Measurements from ENCODE around the gene ELL.
"Not testable (repeated sequence)": the region's sequence is repeated elsewhere in the genome, so short reads cannot be mapped to it uniquely, and the experiment has no call there.

ELL gene

DNA sequence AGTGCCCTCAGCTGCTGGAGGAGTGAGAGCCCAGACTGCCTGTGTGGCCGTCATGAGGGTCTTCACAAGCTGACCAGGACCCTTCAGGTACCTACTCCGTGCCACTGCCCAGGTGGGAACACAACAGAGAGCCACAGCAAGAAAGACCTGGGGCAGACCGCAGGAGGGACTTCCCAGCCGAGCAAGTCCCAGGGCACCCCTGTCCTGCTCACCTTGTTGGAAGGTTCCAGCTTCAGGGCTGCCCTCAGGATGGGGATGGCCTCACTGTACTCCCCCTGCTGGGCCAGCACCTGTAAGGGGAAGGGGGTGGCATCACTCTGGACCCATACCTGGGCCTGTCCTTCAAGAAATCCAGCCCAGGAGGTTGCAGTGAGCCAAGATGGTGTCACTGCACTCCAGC, 11.2 kb upstream of the ELL start:
- no peak overlapping the region for H3K4me3 ChIP-seq (ENCODE audit: low read length)
- no peak for DNase-seq (ENCODE audit: low read depth, low spot score)

DNA sequence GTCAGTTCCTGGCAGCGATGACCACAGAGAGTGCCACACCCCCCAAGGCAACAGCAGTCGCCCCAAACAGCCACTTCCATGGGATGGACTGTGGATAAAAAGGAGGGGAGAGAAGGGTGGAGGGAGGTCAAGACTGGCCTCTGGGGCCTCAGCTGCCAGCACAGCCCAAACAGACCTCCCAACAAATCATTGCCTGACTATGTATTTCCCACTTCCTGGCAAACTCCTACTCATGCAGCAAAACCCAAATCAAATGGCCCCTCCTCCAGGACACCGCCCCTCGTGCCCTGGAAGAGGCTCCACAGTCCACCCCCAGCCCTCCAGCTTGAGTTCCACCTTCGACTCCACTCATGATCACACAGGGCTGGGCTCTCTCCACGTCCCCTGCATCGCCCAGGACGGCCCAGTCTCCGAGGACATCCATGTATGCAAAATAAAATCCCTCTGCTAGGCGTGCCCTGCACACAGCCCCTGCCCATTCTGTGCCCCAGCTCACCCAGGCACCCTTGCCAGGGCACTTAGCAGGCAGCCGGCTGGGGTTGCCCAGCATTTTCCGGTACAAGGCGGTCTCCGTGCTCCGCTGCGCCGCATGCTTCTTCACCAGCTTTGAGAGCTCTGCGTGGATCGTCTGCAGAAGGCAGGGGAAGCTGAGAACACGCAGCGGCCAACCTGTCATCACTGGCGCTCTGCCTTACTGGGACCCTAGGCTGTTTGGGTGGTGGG, 10.5 kb upstream of the ELL start:
- DNase-seq (ENCODE audit: low read depth, low spot score): no peak
- no peak overlapping the region for H3K4me3 ChIP-seq (ENCODE audit: low read length)

DNA sequence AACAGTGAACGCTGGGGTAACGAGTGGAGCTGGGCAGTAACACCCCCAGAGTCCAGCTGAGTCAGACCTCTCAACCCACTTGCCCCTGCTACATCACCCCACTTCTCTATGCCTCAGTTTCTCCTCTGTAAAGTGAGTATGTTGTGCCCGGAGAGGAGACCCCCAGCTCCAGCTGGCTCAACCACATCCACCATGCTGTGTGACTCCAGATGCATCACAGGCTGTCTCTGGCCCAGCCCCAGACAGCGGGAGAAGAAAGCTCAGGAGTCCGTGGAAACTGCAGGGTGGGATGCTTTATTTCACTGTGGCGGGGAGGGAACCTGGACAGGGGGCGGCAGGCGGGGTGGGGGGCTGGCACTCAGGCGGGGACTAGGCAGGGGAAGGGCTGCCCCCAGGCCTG, 9.6 kb upstream of the ELL start:
- DNase-seq (ENCODE audit: low read depth, low spot score): no peak
- H3K4me3 ChIP-seq (ENCODE audit: low read length): no peak overlapping the region

DNA sequence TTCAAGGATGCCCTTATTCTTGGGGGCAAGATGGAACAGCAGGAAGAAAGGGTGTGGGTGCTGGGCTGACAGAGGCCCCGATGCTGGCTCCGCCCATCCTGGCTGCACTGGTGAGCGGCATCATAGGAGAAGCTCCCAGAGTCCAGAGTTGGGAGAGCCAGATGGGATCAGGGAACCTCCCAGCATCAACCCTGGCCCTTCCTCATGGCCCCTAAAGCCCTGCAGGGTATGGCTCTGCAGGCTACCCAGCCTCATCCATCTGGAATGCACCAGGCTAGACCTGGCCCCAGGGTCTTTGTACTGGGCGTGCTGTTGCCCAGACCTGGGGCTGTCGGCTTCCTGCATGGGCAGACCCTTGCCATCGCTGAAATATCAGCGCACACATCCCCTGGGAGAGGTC, 7.9 kb upstream of the ELL start:
- no peak for DNase-seq (ENCODE audit: low read depth, low spot score)

DNA sequence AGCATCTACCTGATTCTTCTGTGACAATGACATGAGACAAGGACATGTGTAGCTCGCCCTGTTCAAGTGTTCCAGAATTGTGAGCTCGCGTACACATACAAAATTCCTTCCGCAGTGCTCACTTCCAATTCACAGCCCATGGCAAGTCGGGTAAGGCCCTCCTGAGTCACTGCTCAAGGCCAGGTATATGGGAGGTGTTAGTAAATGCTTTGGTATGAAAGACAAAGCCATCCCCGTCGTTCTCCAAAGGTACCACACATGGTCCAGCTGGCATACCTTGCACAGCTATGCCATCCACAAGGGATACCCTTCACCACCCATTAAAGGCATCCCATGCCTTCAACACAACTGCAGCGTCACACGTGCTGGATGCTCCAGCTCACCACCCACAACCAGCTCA, 4.4 kb upstream of the ELL start:
- DNase-seq (ENCODE audit: low read depth, low spot score): no peak
- H3K4me3 ChIP-seq (ENCODE audit: low read length): no peak overlapping the region

More for the DNA sequence above, 7.9 kb upstream of the ELL start:
- no peak overlapping the region for H3K4me3 ChIP-seq (ENCODE audit: low read length)

DNA sequence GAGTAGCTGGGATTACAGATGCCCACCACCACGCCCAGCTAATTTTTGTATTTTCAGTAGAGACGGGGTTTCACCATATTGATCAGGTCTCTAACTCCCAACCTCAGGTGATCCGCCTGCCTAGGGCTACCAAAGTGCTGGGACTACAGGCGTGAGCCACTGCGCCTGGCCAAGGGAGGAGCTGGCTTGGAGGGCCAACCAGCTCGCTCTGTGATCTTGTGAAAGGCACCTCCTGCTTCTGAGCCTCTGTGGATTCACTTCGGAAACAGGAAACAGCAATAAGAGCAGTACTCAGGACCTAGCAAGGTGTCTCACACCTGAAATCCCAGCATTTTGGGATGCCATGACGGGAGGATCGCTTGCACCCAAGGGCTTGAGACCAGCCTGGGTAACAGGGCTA, 2.0 kb upstream of the ELL start:
- DNase-seq (ENCODE audit: low read depth, low spot score): no peak
- H3K4me3 ChIP-seq (ENCODE audit: low read length): no peak overlapping the region

DNA sequence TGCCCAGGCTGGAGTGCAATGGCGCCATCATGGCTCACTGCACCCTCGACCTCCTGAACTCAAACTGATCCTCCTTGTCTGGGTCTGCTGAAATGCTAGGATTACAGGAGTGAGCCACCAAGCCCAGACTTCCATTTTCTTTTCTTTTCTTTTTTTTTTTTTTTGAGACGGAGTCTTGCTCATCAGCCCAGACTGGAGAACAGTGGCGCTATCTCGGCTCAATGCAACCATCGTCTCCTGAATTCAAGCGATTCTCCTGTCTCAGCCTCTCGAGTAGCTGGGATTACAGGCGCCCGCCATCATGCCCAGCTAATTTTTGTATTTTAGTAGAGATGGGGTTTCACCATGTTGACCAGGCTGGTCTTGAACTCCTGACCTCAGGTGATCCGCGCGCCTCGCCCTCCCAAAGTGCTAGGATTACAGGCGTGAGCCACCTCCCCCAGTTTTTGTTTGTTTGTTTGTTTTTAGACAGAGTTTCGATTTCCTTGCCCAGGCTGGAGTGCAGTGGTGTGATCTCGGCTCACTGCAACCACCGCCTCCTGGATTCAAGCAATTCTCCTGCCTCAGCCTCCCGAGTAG, 1.1 kb upstream of the ELL start:
- H3K4me3 ChIP-seq (ENCODE audit: low read length): peak overlapping the region; percentile 44
- DNase-seq (ENCODE audit: low read depth, low spot score): not testable (repeated sequence)

DNA sequence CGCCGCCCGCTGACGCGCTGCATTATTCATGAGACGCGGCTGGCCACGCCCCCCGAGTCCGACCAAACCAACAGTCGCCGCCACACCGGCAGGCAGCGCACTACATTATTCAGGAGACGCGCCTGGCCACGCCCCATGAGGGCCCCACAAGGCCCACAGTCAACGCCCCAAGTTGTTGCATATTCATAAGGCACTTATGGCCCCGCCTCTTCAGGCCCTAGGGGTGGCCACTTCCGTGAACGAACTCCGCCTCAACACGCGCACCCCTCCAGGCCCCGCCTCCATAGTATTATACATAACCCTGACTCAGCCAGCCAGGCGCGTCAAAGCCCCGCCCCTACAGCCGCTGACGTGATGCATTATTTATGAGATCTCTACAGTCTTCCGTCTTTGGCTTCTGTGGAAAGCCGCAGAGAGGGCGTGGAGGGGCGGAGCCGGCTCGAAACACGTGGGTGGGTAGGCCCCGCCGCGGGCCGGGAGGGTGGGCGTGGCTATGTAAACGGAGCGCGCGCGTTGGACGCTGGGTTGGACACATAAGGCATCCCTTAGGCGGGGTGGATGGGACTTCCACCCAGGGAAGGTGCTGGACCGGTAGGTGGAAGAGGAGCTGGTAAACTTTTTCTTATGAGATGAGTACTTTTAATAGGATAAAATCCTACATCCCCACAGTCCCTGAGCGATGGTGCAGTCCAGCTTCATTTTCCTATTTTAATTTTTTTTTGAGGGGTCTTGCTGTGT, 423 bp upstream of the ELL start:
- DNase-seq (ENCODE audit: low read depth, low spot score): peak; percentile 100
- peak overlapping the region; percentile 83 for H3K4me3 ChIP-seq (ENCODE audit: low read length)

DNA sequence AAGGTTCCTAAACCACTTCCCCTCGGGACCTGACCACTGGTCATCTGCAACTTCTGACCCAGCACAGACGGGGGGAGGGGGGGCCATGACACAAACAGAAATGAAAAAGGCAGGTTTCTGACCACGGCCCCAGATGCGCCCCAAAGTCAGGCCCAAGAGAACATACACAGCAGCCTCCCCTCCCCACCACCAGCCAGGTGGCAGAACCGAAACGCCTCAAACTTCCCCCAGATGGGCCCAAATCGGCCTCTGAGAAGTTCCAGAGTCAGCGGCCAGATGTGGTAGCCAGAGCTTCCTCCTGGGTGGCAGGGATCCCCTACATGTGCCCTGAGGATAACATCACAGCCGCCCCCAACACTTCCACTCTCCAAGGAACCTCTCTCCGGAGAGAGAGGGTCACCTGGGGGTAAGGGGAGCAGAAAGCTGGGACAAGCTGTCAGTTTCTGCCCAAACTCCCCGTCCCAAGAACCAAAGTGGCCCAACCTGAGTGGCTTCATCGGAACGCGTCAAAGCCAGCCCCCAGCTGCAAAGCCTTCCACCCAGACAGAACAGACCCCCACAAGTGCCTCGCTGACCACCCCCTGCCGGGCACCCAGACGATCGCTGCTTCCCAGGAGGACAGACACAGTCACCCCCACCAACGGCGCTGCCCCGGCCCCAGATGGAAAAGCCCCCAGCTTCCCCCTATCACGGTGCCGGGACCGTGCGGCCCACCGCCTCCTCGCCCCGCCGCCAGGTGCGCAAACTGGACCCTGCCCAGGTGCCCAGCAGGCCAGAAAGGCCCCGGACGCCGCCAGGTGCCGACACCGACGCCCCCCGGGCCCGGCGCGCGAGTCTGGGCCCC, 800 bp downstream of the ELL start:
- no peak for DNase-seq (ENCODE audit: low read depth, low spot score)
- H3K4me3 ChIP-seq (ENCODE audit: low read length): peak overlapping the region; percentile 83

DNA sequence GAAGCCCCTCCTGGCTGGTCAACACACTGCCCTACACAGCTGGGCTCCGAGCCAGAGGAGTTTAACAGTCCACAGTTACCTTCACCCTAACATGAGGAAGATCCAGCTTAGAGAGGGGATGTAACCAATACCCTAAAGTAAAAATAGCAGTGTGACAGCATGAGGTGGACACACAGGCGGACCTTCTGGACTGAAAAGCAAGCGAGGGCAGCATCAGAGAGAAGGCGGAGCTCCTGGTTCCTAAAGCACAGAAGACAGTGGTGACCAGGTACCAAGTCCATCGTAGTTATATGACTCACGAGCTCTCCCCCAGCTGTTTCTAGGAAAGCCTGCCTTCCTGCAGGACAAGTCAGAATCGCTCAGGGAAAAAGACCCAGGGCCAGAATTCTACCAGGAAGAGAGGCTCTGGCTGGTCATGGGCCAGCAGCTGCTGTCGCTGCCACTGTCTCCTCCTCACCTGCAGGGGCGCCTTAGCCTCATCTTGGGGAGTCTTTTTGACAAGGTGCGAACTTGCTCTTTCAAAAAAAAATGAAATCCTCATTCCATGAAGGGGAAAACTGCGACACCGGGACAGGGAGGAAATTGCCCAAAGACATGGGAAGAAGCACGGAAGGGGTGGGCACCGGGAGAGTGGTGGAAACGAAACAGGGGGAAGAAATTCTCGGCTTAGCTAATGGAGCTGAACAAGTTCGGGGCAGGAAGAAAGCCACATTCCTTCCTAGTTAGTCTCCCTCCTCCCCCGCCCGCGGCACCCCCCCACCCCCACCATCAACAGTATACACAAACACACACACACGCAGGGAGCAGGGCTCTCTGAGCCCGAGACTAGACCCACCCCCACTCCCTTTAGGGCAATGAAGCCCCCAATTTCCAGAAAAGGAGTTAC, 1.7 kb downstream of the ELL start:
- H3K4me3 ChIP-seq (ENCODE audit: low read length): peak overlapping the region; percentile 83
- DNase-seq (ENCODE audit: low read depth, low spot score): peak; percentile 41

DNA sequence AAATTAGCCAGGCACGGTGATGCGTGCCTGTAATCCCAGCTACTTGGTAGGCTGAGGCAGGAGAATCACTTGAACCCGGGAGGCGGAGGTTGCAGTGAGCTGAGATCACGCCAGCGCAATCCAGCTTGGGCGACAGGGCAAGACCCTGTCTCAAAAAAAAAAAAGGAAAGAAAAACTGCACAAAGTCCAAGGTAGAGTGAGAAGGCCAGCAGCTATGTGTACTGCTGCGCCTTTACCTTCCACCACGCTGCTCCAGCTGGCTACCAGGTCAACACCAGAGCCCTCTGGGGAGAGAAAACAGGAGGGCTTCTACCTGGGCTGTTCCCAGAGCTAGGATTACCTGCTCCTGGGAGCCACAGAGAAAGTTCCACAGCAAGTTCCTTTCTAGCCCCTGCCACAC, 3.2 kb downstream of the ELL start:
- H3K4me3 ChIP-seq (ENCODE audit: low read length): no peak overlapping the region
- no peak for DNase-seq (ENCODE audit: low read depth, low spot score)

DNA sequence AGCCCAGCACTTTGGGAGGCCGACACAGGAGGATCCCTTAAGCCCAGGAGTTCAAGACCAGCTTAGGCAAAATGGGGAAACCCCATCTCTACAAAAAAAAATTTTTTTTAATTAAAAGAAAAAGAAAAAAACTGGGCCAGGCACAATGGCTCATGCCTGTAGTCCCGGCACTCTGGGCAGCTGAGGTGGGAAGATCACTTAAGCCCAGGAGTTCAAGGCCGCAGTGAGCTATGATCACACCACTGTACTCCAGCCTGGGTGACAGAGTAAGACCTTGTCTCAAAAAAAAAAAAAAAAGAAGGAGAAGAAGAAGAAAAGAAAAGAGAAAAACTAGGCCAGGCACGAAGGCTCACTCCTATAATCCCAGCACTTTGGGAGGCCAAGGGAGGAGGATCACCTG, 4.3 kb downstream of the ELL start:
- DNase-seq (ENCODE audit: low read depth, low spot score): no peak
- no peak overlapping the region for H3K4me3 ChIP-seq (ENCODE audit: low read length)

DNA sequence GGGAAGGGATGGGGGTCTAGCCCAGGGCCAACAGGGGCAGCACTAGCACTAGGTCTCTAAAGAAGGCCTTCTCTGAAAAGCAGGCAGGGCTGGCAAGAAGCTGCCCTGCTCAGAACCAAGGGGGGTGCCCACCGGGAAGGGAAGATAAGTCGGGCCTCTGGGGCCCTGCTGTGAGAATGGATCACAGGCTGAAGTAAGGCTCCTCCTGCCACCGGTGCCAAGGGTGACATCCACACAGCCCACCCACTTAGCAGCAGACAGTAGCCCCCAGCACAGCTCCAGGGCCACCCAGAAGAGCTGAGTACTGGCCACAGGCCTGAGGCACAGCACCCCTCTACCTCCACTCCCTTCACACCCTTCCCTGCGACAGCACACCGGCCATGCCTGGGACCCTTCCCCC, 5.9 kb downstream of the ELL start:
- DNase-seq (ENCODE audit: low read depth, low spot score): no peak
- no peak overlapping the region for H3K4me3 ChIP-seq (ENCODE audit: low read length)

DNA sequence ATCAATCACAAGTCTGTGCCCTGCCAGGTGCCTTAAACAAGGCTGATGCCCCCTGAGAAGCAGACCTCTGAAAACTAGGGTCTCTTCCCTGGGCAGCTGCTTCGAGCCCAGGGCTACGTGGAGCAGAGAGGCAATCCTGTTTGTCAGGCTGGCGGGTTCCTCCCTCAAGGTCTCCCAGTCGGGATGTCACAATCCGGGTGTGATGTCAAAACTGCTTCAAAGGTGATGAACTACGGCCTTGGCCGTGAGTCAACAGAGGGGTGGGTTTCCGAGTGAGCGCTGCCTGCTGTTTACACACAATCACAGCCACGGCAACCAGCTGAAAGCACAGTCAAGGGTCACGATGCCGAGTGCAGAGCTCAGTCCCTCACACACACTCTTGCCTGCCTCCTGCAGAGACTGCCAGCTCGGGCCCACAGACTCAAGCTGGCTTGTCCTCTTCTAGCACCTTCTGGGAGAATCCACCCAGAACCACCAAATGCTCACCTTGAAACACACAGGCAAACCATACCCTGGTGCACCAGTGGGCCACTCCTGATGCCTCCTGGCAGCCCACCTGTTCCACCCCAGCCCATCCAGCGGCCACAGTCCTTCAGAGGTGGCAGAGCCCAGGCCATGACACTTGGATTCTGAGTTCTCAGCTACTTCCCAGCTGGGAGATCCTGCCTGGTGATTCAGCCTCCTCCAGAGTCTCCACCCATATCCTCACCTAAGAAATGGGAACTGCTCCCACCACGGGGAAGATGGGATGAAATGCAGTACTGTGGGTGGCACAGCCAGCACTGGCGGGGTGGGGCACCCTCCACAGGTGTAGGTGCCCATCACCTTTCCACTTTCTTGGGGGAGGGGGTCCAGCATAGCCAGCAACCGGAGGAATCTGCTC, 6.8 kb downstream of the ELL start:
- H3K4me3 ChIP-seq (ENCODE audit: low read length): no peak overlapping the region
- no peak for DNase-seq (ENCODE audit: low read depth, low spot score)

DNA sequence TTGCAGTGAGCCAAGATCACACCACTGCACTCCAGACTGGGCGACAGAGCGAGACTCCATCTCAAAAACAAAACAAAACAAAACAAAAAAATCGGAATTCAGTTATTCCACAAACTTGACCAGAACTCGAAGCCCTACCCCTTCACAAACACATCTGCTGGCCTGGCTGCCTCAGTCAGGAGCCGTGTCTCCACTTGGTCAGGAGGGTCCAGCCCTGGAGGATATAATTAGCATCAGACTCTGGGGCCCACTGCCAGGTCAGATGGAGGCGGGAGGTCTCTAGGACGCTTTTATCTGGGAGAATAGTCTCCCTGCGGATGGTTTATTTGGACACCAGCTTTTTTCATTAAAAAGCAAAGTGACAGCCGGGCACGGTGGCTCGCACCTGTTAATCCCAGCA, 8.0 kb downstream of the ELL start:
- no peak overlapping the region for H3K4me3 ChIP-seq (ENCODE audit: low read length)
- no peak for DNase-seq (ENCODE audit: low read depth, low spot score)

DNA sequence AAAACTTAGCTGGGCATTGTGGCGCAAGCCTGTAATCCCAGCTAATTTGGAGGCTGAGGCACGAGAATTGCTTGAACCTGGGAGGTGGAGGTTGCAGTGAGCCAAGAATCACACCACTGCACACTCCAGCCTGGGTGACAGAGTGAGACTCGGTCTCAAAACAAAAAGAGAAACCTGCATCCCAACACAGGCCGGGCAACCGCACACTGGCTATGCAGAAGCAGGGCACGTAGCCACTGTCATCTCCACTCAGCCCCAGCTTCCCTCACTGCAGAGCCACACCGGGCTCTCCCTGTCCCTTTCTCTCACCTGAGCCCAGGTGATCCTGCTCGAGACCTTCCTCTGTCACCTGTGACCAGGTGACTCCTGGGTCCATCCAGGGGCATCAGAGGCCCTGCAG, 11.7 kb downstream of the ELL start:
- no peak for DNase-seq (ENCODE audit: low read depth, low spot score)
- H3K4me3 ChIP-seq (ENCODE audit: low read length): no peak overlapping the region

DNA sequence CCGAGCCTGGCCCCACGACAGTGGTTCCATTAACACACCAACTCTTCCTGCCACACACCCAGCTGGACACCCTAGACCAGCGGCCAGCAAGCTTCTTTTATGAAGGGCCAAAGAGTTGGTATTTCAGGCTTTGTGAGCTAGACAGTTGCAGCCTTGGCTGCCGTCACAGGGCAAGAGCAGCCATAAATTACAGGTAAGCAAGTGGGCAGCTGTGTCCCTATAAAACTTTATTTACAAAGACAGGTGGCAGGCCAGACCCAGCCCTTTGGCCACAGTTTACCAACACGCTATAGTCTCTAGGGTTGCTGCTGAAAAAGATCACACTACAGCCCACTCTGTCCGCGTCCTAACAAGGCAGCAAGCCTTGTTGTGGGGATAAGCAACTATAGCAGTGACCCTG, 13.3 kb downstream of the ELL start:
- no peak for DNase-seq (ENCODE audit: low read depth, low spot score)
- H3K4me3 ChIP-seq (ENCODE audit: low read length): no peak overlapping the region

Measured in Jurkat, Clone E6-1 (cell line).